ENCODE results near the gene GPR156.
A peak's percentile ranks its signal among the peaks of the same experiment; 100 is the strongest.
"Not testable (repeated sequence)": the region's sequence is repeated elsewhere in the genome, so short reads cannot be mapped to it uniquely, and the experiment has no call there.

Gene GPR156

DNA sequence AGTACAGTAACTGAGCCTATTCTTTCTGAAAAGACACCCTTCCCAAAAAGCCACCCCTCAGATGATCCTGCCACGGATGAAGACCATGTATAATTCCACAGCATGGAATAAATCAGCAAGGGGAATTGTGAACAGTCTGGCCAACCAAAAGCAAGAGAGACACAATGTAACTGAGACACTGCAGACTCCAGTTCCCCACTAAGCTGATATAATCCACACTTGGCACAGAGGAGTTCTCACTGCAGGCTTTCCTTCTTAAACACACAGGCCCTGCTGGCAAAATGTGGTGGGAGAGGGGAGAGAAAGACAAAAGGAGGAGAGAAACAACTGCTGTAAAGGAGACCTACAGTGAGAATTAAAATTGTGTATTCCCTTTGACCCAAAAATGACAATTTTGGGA is 12.7 kb downstream of the GPR156 start:
- DNase-seq = peak; percentile 47 to 57

GRCh38 chr3:120265989-120266388 is 19.0 kb downstream of the GPR156 start:
- DNase-seq = no peak

DNA sequence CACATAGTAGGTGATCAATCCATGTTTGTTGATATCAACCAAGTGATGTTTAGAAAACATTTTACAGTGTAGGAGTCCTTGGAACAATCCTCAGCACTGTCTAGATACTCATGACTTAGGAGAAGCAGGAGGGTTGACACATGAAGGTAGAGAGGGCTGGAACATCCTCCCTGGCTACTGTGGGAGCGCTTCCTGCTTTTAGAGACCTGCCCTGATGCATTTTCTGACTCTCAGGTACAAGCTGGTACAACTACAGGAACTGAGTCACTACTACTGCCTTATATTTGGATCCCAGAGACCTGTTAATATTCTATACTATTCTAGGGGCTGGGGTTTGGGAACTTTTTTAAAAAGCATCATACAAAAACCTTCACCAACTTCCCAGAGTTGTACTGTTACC is 20.1 kb downstream of the GPR156 start:
- DNase-seq = no peak

GRCh38 chr3:120263792-120264191 is 21.2 kb downstream of the GPR156 start:
- DNase-seq = no peak

- DNase-seq = no peak
These were observed 27.0 kb downstream of the GPR156 start for GRCh38 chr3:120258009-120258408.

GRCh38 chr3:120245386-120245785 is 39.6 kb downstream of the GPR156 start:
- no peak for DNase-seq

DNA sequence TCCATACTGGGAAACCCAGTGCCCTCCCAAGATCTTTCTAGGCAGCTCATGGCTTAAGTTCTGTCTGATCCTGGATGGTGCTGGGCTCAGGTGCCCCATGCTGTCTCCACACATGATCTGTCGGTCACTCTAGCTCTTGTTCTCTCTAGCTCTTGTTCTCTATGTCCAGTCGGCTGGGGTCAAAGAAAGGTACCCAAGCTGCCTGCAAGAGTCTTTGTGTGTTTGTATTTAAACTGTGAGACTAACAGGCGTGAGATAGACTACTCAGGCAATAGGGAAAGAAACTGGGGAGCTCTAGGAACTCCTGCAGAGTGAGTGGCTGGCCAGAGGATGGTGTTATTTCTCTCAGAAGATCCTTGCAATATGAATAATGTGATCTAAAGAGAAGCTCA is 40.2 kb downstream of the GPR156 start:
- peak in 1 of 2 experiments; percentile 11 for DNase-seq

DNA sequence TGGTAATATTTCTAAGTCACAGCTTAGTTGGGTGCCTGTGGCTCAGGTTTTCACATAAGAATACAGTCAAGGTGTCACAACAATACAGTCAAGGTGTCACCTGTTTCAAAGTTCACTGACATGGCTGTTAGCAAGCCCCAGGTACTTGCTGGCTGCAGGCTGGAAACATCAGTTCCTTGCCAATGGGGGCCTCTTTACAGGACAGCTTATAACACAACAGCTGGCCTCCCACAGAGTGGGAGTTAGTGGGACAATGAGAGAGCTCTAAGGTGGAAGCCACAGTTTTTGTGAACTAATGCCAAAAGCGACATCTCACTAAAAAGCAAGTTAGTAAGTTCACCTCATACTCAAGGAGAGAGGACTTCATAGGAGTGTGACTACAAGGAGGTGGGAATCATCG is 45.4 kb downstream of the GPR156 start:
- DNase-seq = no peak

DNA sequence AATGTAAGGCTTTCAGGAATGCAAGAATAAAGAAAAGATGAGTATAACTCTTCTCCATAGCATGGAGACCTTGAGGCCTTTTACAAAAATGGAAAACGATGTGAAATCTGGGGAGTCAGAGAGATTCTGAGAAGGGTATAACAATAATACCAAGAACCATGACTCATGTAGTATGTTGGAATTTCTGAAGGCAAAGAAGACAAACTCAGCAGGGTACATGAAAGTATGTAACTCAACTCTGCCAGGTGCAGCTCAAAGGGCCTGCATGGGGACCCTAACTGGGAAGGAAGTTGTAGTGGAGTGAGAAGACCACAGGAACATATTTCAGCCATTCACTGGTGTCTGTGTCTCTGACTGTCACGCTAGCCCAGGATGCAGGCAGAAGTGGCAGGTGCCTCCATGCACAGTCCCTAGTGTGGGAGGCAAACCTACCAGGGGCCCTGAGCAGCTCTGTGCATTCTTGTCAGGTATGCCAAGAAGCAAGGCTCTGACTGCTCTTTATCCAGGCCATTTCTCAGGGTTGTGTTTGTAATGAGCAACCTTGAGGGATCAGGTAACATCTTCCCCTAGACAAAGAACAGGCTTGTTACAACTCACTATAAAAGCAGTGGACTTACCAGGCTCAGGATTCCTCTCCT is 57.2 kb downstream of the GPR156 start:
- DNase-seq = no peak

DNA sequence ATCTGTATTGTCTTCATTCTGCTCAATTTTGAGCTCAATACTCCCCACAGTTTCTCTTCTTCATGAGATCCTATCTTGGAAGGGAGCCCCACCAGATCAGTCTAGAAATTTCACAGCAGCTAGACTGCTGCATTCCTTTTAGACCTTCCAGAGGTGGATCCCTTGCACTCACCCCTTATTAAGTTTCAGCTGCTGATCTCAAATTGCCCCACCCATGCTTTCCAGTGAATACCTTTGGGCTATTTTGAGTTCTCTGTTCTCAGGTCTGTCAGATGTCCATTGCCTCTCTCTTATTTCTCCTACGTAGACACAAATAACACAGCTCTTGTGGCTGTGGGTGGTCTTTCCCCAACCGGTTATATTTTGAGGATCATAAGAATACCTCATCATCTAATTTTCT is 60.8 kb downstream of the GPR156 start:
- no peak for DNase-seq

GRCh38 chr3:120218981-120219380 is 66.0 kb downstream of the GPR156 start:
- DNase-seq = no peak

- not testable (repeated sequence) for DNase-seq
These were observed 68.4 kb downstream of the GPR156 start for GRCh38 chr3:120216633-120217032.

DNA sequence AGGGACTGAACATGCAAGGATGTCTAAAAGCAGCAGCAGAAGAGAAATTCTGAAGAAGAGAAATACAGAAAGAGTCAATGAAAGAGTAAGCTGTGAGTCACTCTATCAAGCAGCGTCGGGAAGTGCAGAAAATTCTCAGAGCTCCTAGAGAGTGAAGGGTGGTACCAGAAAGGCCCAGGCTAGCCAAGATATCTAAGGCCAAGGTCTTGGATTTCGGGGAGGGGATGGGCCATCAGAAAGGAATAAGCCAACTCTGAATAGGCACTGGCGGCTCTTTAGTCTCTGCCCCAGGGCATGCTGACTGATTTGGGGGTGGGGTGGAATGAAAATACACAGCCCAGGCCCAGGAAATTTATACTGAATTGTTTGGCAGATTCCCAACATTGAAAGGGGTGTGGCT is 70.8 kb downstream of the GPR156 start:
- DNase-seq = peak in 1 of 2 experiments; percentile 47

DNA sequence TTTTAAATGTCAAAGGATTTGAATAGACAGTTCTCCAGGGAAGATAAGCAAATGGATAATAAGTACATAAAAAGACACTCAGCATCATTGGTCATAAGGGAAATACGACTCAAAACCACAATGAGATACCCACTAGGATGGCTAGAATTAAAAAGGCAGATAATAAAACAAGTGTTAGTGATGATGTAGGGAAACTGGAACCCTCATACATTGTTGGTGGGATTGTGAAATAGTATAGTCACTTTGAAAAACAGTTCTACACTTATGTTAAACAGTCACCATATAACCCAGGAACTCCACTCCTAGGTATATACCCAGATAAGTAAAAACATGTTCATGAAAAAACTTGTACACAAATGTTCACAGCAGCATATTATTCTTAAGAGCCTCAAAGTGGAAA is 72.5 kb downstream of the GPR156 start:
- DNase-seq = no peak

- no peak for DNase-seq
These were observed 75.6 kb downstream of the GPR156 start for GRCh38 chr3:120209425-120209824.

DNA sequence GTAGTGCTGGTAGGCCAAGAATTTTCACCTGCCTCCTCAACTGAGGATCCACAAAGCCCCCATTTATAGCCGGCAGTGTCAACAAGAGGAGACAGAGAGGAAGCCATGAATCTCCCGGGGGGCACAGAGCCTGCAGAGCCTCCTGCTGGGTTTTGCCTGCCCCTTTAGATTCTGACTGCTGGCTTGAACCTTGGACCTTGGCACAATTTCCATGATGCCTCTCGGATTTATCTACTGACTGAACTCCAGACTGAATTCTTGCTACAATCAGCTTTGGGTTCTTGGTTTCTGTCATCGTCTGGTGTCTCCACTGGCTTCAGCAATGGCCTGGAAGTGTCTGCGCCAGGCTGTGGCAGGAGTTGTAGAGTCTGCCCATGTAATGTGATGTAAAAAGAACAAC is 80.7 kb downstream of the GPR156 start:
- no peak for DNase-seq

DNA sequence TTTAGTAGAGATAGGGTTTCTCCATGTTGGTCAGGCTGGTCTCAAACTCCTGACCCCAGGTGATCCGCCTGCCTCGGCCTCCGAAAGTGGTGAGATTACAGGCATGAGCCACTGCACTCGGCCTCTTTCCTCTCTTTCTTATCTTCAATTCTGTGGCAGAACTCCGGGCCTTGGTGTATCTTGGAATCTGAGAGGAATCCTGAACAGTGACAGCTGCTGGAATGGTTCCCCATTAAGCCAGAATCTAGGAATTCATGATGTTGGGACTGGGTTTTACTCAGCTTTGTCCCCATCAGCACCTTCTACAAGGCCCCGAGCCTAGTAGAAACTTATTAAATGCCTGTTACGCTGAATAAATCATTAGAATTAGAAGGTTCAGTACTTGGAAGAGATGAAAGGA is 81.4 kb downstream of the GPR156 start:
- DNase-seq = no peak

GRCh38 chr3:120203016-120203415 is 82.0 kb downstream of the GPR156 start:
- DNase-seq = peak in 1 of 2 experiments; percentile 67

DNA sequence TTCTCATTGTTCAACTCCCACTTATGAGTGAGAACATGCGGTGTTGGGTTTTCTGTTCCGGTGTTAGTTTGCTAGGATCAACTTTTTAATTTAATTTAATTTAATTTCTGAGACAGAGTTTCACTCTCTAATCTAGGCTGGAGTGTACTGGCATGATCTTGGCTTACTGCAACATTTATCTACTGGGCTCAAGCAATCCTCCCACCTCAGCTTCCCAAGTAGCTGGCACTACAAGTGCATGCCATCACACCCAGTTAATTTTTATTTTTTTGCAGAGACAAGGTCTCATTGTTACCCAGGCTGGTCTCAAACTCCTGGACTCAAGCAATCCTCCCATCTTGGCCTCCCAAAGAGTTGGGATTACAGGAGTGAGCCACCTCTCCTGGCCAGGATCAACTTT is 82.7 kb downstream of the GPR156 start:
- DNase-seq = no peak

- DNase-seq = no peak
These were observed 84.4 kb downstream of the GPR156 start for GRCh38 chr3:120200493-120201235.

GRCh38 chr3:120198305-120198878 is 86.6 kb downstream of the GPR156 start:
- DNase-seq = peak in 1 of 2 experiments; percentile 20

GRCh38 chr3:120196812-120197211 is 88.2 kb downstream of the GPR156 start:
- DNase-seq = no peak

DNA sequence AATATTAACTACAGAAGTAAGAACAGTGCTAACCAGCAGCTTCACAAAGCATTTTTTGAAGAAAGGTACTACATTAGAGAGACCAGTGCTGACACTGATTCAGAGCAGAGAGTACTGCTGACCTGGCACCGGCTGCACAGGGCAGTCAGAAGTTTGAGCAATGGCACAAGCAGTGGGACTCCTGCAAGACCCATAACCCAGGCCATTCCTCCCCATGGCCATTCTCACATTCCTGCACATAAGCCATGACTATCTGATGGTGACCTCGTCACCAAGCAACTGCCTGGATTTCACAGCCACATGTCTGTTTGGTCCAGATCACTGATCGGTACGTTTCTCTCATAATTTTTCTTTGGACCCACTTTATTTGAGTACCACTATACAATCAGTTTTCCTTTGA is 88.7 kb downstream of the GPR156 start:
- DNase-seq = no peak

- no peak for DNase-seq
These were observed 91.5 kb downstream of the GPR156 start for GRCh38 chr3:120193554-120193953.
